Activated CD8-positive, alpha-beta memory T cell treated with anti-CD3 and anti-CD28 coated beads for 4 hours (primary cell): ENCODE data around the gene RBP7.

Source experiments
- DNase-seq, 2 donors: peaks; one replicate each; pipeline ENCODE4 v3.0.0-alpha.2; 2020; ENCODE audit warnings: low read depth in 2 of 2

Gene RBP7

GRCh38 chr1:10031461-10031860, 34.4 kb downstream of the RBP7 start:
- no peak for DNase-seq

DNA sequence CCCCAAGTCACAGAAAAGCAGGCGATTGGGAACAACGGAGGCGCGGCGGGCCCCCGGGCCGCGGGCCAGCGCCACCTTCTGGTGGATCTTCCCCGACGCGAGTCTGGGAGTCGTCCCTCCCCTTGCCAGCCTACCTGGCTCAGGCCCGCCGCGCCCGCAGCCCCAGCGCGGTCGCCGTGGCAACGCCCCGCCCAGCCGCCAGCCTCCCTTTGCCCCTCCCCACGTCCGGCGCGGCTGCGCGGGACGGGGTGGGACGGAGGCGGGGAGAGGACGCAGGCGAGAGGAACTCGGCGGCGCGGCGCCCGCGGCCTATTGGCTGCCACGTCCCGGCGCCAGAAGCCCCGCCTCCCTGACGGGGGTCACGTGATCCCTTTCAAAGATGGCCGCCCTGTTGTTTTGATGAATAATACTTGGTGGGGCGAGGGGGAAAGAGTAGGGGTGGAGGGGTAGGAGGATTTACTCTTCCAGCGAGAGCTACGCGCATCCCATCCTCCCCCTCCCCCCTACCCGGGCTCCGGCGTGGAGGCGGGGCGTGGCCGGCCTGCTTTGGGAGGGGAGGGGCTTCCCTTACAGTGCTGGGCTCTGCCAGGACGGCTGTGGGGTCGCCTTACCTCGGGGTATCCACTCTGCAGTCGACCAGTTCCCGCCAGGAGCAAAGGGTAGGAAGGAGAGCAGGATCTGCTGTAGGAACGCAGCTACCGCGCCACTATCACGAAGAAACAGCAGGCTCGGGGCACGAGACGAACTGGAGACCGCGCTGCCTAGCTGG, 35.7 kb downstream of the RBP7 start, which contains the start of gene UBE4B:
UBE4B (plus strand) TSS at position 369 of the 769 bp plus-strand sequence. CDS start 713 bp downstream, outside the sequence.
- DNase-seq: peak; percentile 96 to 97

DNA sequence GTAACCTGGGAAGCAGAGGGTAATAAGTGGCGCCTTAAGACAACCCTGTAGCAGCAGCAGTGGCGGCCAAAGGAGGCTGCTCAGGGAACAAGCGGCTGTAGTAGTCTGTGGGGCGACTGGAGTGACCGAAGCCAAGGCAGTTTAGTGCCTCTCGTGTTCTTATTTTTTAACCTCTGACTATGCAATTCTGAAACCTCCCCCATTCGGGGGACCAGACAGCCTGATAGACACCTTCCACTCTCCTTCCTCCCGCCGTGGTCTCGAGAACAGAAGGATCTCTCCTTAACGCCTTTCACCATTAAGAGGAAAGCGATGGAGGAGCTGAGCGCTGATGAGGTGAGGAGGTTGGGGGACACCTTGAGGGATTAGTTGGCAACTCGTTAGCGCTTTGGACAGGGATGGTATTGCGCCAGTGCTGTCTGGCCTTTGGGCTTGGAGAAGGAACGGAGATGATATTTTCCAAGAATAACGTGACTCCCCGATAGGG, 36.4 kb downstream of the RBP7 start:
- DNase-seq: no peak

DNA sequence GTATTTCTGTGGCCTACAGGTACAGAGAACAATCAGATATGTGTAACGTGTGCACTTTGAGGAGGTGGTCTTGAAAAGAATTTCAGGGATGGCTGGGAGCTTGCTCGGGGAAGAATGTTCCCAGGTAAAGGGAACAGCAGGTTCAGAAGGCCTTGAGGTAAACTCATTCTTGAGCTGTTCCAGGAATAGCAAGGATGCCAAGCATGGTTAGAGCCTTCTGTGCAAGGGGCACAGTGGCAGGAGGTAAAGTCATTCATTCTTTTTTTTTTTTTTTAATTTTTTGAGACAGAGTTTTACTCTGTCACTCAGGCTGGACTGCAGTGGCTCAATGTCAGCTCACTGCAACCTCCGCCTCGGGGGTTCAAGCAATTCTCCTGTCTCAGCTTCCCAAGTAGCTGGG, 45.7 kb downstream of the RBP7 start:
- DNase-seq: no peak

DNA sequence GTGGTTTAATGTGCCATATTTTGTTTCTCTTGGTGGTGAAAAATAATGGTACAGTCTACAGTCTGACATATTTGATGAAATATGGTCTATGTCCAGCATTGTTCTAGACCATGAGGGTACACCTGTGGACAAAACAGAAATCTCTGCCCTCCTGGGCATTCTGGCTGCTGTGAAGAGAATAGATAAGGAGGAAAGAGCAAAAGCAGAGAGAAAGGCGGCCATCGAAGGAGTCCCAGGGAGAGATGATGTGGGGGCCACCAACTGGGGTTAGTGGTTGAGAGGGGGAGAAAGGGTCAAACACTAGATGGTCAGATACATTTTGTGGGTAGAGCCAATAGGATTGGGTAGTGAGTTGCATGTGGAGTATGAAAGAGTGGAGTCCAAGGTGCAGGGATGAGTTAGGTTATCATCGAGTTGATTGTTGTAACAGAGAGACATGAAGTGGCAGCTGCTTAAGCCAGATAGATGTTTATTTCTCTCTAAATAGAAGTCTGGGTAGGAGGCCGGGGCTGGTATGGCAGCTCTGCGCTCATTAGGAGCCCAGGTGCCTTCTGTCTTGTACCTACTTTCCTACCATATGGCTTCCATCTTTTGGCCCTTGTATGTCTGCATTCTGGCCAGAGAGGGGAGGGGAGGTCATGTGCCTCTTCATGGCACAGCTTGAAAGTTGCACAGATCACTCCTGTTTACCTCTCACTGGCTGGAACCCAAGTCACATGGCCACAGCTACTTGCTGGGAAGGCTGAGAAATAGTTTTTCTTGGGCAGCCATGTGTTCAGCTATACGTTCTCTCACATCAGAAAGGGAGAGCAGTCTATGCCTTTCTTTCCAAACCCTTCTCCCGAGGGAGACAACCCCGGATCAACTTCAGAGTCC, 48.7 kb downstream of the RBP7 start:
- DNase-seq: no peak

DNA sequence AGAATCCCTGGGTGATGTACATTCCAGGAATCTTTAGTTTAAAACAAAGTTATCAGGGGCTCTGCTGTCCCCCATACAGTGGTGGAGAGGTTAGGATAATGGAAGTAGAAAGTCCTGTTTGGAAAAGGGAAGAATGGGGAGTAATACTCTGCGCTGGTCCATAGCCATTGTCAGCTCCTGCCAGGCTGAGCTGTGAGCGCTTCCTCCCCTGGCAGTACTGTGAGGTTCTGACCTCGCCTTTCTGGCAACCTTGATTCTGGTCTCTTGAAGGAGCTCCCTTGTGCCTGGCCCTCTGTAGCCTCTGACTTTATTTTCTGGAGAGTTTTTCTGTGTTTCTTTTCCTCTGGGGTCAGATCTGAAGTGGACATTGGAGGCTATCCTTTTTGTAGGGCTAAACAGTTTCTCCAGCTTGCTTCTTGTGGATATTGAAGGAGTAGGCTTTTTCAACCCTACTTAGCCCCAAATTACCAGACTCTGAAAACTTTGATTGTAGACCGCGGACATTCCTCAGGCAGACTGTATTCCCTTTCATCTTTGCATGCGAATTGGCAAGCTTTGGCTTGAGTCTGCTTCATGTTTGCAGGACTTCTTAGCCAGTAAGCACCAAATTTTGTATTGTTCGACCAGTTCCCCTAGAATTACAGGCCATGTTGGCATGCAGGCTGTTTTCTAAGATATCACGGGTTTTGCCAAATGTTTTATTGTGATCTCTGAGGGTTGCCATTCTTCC, 49.5 kb downstream of the RBP7 start:
- no peak for DNase-seq

GRCh38 chr1:10048601-10049000, 51.6 kb downstream of the RBP7 start:
- no peak for DNase-seq

- no peak for DNase-seq
Measured at GRCh38 chr1:10050611-10051010, 53.6 kb downstream of the RBP7 start.

DNA sequence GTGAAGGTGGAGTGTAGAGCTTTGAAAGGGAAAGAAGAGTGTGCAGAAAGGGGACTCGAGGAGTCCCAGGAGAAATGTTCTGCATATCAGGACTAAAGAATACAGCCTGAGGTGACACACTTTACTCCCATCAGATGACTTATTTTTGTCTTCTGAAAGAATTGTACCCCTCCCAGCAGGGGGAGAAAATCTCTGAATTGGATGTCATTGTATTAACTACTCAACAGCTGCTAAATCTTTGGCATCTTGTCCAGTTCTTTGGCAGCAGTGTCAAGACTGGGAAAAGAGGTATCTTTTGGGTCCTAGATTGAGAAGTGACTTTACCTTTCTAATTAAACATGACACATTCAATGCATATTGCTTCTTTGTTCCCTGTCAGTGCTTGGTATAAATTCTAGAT, 54.6 kb downstream of the RBP7 start:
- DNase-seq: no peak

- no peak for DNase-seq
Measured at GRCh38 chr1:10052347-10052746, 55.3 kb downstream of the RBP7 start.

DNA sequence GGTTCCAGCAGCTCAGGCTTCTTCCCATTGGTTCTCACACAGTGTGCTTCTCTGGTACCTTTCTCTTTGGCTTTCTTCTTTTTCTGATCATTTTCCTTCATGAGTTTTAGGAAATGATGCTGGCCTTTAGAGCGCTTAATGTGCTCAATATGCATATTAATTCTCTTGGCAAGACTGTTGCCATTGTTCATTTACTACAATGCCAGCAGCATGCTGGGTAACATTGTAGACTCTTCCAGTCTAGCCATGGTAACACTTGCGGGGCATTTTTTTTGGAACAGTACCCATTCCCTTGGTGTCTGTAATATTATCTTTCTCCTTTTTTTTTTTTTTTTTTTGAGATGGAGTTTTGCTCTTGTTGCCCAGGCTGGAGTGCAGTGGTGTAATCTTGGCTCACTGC, 57.4 kb downstream of the RBP7 start:
- DNase-seq: no peak

DNA sequence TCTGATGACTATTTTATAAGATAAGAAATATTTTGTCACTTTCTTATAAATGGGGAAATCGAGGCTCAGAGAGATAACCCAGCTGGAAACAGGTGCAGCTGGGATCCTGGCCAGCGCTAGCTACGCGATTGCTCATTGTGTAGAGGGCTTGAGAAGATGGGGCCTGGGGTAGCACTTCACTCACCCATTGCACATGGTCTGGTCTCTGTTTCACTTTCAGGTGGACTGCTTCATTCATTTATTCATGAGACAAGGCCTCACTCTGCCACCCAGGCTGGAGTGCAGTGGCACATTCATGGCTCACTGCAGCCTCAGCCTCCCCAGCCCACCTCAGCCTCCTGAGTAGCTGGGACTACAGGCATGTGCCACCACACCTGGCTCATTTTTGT, 59.6 kb downstream of the RBP7 start:
- DNase-seq: no peak

DNA sequence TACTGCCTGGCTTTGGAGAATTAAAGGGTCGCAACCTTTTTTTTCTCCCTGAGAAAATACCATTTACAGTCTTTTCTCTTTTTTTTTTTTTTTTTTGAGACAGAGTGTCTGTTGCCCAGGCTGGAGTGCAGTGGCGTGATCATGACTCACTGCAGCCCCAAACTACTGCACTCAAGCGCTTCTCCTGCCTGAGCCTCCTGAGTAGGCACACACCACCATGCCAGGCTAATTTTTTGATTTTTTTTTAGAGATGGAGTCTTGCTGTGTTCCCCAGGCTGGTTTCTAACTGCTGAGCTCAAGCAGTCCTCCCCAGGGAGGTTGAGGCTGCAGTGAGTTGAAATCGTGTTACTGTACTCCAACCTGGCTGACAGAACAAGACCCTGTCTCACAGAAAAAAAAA, 60.3 kb downstream of the RBP7 start:
- no peak for DNase-seq

DNA sequence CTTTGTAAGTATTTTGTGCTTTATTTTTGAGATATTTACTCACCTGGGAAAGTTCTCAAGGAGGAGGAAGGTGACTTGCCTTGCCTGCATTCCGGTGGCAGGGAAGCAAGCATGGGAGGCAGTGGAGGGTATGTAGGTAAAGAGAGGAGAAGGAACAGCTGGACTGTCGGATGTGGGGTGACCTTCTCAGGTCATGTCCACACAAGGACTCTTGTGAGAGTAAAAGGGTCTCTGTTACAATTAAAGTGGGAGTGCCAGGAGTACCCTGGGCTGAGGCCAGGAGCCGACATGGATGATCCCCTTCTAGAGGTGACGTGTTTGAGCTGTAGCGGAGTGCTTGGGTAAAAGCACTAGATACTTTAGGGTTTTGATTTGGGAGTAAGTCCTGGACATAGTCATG, 60.8 kb downstream of the RBP7 start:
- no peak for DNase-seq

DNA sequence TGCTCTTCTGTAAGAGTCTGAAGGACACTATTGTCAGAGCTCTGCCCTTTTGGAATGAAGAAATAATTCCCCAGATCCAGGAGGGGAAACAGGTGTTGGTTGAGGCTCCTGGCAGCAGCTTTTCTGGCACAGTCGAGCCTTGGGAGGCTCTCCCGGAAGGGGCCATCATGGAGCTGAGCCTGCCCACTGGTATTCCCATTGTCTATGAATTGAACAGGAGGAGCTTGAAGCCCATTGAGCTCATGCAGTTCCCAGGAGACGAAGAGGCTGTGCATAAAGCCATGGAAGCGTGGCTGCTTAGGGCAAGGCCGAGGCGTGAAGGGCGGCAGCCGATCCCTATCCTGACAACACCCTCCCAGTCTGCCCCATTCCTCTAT, 62.3 kb downstream of the RBP7 start:
- no peak for DNase-seq

DNA sequence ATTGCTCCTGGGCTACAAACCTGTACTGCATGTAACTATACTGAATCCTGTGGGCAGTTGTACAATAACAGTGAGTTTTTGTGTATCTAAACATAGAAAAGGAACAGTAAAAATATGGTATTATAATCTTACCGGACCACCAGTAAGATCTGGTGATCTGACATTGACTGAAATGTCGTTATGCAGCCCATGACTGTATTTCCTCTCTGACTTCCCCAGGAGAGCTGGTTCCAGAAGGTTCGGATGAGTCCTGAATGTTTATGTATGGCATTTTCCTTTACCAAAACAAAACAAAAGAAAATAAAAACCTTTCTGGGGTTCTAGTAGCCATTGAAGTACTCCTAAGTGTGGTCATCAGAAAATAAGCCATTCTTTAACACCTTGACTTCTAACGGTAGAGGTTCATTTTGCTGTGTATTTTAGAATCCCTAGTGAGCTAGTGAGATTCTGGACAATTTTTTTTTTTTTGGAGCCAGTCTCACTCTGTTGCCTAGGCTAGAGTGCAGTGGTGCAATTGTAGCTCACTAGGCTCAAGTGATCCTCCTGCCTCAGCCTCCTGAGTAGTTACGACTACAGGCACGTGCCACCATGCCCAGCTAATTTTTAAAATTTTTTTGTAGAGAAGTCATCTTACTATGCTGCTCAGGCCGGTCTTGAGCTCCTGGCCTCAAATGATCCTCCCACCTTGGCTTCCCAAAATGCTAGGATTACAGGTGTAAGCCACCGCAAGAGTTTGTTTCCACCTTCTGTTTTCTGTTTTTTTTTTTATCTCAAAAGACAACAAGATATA, 63.5 kb downstream of the RBP7 start:
- no peak for DNase-seq

DNA sequence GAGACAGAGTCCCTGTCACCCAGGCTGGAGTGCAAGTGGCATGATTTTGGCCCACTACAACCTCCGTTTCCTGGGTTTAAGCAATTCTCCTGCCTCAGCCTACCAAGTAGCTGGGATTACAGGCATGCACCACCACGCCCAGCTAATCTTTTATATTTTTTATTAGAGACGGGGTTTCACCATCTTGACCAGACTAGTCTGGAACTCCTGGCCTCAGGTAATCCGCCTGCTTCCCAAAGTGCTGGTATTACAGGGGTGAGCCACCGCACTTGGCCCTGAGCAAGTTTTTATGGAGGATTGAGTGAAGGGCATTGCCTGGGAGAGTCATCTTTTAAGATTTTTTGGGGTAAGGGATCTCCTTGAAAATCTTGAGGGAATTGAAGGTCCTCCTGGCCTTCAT, 64.2 kb downstream of the RBP7 start:
- DNase-seq: no peak

- no peak for DNase-seq
Measured at GRCh38 chr1:10063878-10064277, 66.8 kb downstream of the RBP7 start.

DNA sequence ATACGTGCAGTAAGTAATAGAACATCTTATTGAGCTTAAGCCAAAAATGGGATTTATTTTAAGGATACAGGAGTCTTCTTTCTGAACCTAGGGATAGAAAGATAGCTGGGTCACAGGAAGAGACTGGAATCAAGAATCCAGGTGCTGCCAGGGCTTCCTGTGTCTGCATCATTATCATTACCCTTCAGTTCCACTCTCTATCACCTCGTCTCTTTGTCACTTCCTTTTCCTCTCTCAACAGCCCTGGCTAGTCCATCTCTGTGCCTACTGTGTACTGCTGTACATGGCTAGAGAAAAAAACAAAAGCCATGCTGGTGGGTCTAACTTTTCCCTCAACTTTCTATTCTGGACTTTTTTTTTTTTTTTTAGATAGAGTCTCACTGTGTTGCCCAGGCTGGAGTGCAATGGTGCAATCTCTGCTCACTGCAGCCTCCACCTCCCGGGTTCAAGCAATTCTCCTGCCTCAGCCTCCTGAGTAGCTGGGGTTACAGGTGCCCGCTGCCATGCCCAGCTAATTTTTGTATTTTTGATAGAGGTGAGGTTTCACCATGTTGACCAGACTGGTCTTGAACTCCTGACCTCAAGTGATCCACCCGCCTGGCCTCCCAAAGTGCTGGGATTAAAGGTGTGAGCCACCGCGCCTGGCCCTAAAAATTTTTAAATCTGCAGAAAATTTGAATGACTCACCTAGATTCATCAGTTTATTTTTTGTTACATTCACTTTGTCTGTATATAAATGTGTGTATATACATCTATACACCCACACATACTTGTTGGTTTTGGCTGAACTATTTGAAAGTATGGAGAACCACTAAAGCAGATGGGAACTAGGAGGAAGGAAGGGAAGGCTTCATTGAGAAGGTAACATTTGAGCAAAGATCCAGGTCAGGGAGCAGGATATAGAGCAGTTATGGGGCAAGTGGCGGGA, 67.7 kb downstream of the RBP7 start:
- no peak for DNase-seq

DNA sequence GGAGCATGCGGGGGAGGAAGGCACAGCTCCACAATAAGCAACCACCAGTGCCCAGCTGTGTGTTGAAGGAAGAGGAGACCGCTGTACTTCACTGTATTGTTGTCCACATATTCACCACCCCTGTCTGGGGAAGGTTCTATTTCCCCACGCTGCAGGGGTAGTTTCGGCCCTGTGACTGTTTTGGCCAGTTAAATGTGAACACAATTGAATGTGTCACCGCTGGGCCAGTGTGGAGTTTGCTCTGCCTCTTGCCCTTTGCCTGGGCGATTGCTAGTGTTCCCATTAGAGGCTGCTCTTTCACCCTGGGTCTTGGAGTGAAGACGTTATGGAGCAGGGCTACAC, 68.3 kb downstream of the RBP7 start:
- DNase-seq: no peak
